KG1 (cell line): Measurements from ENCODE around the gene ZNF780A.
"Not testable (repeated sequence)": the region's sequence is repeated elsewhere in the genome, so short reads cannot be mapped to it uniquely, and the experiment has no call there.

ENCODE experiments used
- DNase-seq: peaks from one replicate; lab custom pipeline; 2025; lab: John Stamatoyannopoulos, UW

Gene ZNF780A

GRCh38 chr19:40084948-40085347 lies 5.8 kb downstream of the ZNF780A start:
- no peak for DNase-seq

- no peak for DNase-seq
Observed at GRCh38 chr19:40081411-40081810, 9.3 kb downstream of the ZNF780A start.

DNA sequence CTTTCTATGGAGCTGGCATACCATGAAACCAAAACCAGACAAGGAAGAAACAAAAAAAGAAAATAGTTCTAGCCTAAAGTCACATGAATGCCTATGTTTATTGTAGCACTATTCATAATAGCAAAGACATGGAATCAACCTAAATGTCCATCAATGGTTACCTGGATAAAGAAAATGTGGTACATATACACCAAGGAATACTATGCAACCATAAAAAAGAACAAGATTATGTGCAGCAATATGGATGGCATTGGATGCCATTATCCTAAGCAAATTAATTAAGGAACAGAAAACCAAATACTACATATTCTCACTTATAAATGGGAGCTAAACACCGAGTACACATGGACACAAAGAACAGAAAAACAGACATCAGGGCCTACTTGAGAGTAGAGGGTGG lies 10.5 kb downstream of the ZNF780A start:
- DNase-seq, result no peak

GRCh38 chr19:40078377-40078776 lies 12.4 kb downstream of the ZNF780A start:
- DNase-seq, result no peak

DNA sequence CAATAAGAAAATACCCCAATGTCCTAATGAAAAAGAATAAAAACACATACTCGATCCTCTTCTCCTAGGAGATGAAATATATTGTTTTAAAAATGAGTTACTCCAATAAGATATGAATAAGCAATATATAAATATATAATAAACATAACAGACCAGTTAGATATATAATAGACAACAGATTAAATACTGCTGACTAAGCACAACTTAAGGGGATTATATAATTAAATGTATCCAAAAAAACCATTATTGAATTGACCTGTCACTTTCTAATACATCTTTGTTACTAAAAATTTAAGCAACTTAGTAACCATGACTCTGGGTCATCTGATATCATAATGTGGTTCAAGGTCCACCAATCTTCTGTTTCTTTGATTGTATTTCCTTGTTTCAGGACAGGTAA lies 20.7 kb downstream of the ZNF780A start:
- no peak for DNase-seq

GRCh38 chr19:40059624-40060023 lies 31.1 kb downstream of the ZNF780A start:
- no peak for DNase-seq

GRCh38 chr19:40057166-40057565 lies 33.6 kb downstream of the ZNF780A start:
- DNase-seq, result no peak

- DNase-seq, result no peak
Observed at GRCh38 chr19:40056505-40056904, 34.2 kb downstream of the ZNF780A start.

DNA sequence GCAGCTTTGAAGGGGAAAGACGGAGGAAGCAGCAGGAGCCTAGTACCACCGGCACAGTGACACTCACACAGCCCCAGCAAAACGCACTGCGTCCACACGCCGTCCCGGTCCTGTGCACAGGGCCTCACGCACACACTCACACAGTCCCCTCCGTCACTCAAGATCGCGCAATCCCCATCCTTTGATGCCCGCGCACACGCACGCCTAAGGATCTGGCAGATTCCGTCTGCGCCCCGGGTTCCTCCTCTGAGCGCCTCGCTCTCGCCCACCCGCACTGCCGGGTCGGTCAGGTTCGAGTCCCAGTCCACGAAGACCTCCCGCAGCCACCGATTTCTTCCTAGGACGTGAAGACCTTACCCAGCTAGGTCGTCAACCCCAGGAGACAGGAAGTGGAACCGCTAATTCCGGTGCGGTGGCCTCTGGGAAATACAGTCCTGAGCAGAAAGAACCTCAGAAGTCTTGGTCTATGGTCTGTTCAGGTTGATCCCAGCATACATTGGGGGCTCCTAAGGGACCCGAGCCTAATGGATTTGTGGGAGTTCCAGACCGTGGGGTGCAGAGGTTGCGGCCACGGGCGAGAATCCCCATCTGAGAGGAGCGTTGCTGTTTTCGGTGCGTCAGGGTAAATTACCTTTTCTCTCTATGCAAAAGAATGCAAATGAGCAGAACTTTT lies 34.8 kb downstream of the ZNF780A start, which contains the start of gene ZNF780B:
TSS of gene ZNF780B (minus strand) at position 400 of the 673 bp plus-strand sequence. CDS start 5,899 bp downstream, outside the sequence.
- DNase-seq, result peak; percentile 55

GRCh38 chr19:40055049-40055448 lies 35.7 kb downstream of the ZNF780A start:
- DNase-seq, result no peak

- no peak for DNase-seq
Observed at GRCh38 chr19:40054632-40055031, 36.1 kb downstream of the ZNF780A start.

- no peak for DNase-seq
Observed at GRCh38 chr19:40053491-40053890, 37.3 kb downstream of the ZNF780A start.

- not testable (repeated sequence) for DNase-seq
Observed at GRCh38 chr19:40041718-40042117, 49.0 kb downstream of the ZNF780A start.

DNA sequence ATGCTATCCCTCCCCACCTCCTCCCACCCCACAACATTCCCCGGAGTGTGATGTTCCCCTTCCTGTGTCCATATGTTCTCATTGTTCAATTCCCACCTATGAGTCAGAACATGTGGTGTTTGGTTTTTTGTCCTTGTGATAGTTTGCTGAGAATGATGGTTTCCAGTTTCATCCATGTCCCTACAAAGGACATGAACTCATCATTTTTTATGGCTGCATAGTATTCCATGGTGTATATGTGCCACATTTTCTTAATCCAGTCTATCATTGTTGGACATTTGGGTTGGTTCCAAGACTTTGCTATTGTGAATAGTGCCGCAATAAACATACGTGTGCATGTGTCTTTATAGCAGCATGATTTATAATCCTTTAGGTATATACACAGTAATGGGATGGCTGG lies 52.7 kb downstream of the ZNF780A start:
- DNase-seq, result not testable (repeated sequence)

DNA sequence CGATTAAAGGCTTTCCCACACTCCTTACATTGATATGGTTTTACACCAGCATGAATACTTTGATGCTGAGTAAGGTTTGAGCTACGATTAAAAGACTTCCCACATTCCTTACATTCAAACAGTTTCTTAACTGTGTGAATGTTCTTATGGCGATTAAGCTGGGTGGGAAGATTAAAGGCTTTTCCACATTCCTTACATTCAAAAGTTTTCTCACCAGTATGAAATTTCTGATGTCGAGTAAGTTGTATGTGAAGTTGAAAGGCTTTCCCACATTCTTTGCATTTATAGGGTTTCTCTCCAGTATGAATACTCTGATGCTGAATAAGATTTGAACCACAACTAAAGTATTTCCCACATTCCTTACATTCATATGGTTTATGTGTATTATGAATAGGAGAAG lies 54.7 kb downstream of the ZNF780A start:
- DNase-seq, result no peak

- DNase-seq, result no peak
Observed at GRCh38 chr19:40033989-40034560, 56.7 kb downstream of the ZNF780A start.

DNA sequence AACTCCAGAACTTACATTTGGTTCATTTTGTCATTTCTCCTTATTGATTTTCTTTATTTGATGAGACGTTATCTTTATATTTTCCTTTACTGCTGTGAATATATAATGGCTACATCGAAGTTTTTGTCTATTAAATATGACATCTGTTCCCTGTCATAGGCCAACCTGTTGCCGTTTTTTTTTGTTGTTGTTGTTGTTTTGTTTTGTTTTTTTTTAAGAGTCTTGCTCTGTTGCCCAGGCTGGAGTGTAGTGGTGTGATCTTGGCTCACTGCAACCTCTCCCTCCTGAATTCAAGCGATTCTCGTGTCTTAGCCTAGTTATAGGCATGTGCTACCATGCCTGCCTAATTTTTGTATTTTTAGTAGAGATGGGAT lies 64.2 kb downstream of the ZNF780A start:
- DNase-seq, result no peak

- no peak for DNase-seq
Observed at GRCh38 chr19:40025938-40026596, 64.7 kb downstream of the ZNF780A start.

DNA sequence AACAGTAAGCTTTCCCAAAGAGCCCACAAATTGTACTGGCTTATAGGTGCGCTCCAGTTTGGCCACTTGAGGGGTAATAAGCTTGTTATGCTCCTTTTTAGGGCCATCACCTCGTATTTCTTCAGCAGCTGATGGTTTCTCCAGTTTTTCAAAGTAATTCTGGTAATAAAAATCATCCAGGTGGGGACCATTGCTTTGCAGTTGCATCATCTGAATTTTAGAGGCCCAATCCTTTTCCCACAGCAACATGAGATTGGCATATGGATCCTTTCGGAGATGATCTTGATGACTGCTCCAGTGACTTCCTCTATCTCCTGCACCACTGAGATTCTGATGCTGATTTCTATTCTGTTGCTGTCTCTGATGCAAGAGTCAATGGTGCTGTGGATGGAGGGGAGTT lies 66.8 kb downstream of the ZNF780A start:
- no peak for DNase-seq
